A172 (cell line): ENCODE data around the gene PARVA. TPM values are rescaled to one million over a fixed set of nuclear protein-coding genes. Genes with fewer than 3 reads are reported as not detected.
A peak's percentile ranks its signal among the peaks of the same experiment; 100 is the strongest.

Experiments
- DNase-seq: peaks from one replicate; pipeline ENCODE4 v3.0.0-alpha.2; 2015; ENCODE audit warnings: low spot score
- total RNA-seq: library from RNA; depleted of rRNA; stranded (reverse); fragments of >200 nt; shearing (Covaris generic); gene quantifications from 2 replicates; pipeline ENCODE4 v1.2.3, GENCODE V29; 2014

The PARVA gene
- total RNA-seq, 1 experiment from 2014 or later = 53.8 TPM

GRCh38 chr11:12526789-12527188 lies 149.4 kb downstream of the PARVA start:
- peak; percentile 57 for DNase-seq

GRCh38 chr11:12528487-12528886 lies 151.1 kb downstream of the PARVA start:
- no peak for DNase-seq

GRCh38 chr11:12529041-12529440 lies 151.7 kb downstream of the PARVA start:
- no peak for DNase-seq

- DNase-seq = no peak
These were observed 152.4 kb downstream of the PARVA start for GRCh38 chr11:12529793-12530192.

GRCh38 chr11:12531020-12531419 lies 153.6 kb downstream of the PARVA start:
- DNase-seq = no peak

GRCh38 chr11:12531681-12532080 lies 154.3 kb downstream of the PARVA start:
- DNase-seq = no peak

- DNase-seq = no peak
These were observed 155.2 kb downstream of the PARVA start for GRCh38 chr11:12532580-12532979.

GRCh38 chr11:12534549-12534948 lies 157.2 kb downstream of the PARVA start:
- no peak for DNase-seq

GRCh38 chr11:12535321-12535720 lies 157.9 kb downstream of the PARVA start:
- no peak for DNase-seq

GRCh38 chr11:12536566-12536965 lies 159.2 kb downstream of the PARVA start:
- DNase-seq = no peak

- no peak for DNase-seq
These were observed 160.5 kb downstream of the PARVA start for GRCh38 chr11:12537778-12538401.

GRCh38 chr11:12538889-12539421 lies 161.6 kb downstream of the PARVA start:
- no peak for DNase-seq

- DNase-seq = peak; percentile 69
These were observed 162.2 kb downstream of the PARVA start for GRCh38 chr11:12539572-12539971.

GRCh38 chr11:12540075-12540680 lies 162.8 kb downstream of the PARVA start:
- peak; percentile 52 for DNase-seq

- DNase-seq = peak; percentile 69
These were observed 163.7 kb downstream of the PARVA start for GRCh38 chr11:12540913-12541582.

GRCh38 chr11:12541583-12542151 lies 164.3 kb downstream of the PARVA start:
- no peak for DNase-seq

- no peak for DNase-seq
These were observed 165.0 kb downstream of the PARVA start for GRCh38 chr11:12542186-12542935.

- DNase-seq = peak; percentile 13
These were observed 166.4 kb downstream of the PARVA start for GRCh38 chr11:12543596-12544415.

GRCh38 chr11:12544986-12545775 lies 167.8 kb downstream of the PARVA start:
- no peak for DNase-seq

- no peak for DNase-seq
These were observed 168.8 kb downstream of the PARVA start for GRCh38 chr11:12546122-12546521.
